AG08396 (cell line): ENCODE data around the gene DDX39B.
"Not testable (repeated sequence)": the region's sequence is repeated elsewhere in the genome, so short reads cannot be mapped to it uniquely, and the experiment has no call there.

Source experiments
- DNase-seq: peaks from one replicate; pipeline ENCODE4 v3.0.0; 2012; ENCODE audit warnings: low spot score, mixed read lengths

Gene DDX39B

DNA sequence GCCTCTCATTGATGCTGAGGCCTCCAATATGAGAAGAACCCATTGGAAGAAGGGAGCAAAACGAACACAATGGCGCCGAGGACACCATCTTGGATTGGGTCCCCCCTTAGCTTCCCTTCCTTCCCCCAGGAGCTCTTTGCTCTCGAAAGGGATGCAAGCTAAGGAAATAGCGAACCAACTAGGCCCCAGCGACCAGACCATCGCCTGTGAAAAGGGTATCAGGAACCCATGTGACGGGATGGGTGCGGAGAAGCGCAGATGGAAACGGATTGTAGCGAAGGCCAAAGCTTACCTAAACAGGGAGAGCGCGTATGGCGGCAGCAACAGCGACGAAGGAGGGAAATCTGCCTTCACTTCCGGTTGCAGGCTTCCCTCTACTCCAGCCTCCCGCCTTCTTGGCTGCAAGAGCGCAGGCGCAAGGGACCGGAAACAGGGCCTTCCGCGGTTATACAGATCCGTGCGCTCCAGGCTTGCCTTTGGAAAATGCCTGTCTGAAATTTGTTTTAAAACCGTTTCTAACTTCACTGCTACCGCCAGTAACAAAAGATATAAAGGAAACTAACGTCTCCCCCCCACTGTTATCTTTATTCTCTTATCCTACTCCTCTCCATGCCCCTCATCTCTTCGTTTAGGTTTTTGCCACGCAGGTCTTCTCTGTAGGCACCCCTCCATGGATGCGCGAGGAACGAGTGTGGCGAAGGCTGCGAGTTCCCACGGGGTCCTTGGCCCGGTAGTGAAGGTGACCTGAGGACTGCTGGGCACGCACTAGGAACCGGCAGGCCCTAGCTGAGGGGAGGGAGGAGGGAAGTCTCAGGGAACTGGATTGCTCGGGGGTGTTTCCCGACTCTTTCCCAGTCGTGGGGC lies at the start of gene DDX39B:
DDX39B (minus strand) TSS at position 346 of the 864 bp plus-strand sequence. CDS start 1,471 bp downstream, outside the sequence.
- peak; percentile 96 for DNase-seq

GRCh38 chr6:31590691-31591090 lies 48.9 kb upstream of the DDX39B start:
- DNase-seq, result not testable (repeated sequence)

GRCh38 chr6:31588871-31589650 lies 47.3 kb upstream of the DDX39B start:
- no peak for DNase-seq

- no peak for DNase-seq
These were observed 46.3 kb upstream of the DDX39B start for GRCh38 chr6:31587791-31588777.

GRCh38 chr6:31586599-31587281 lies 44.9 kb upstream of the DDX39B start:
- DNase-seq, result no peak

GRCh38 chr6:31586008-31586407 lies 44.2 kb upstream of the DDX39B start, which contains the start of gene LST1:
Gene LST1 (plus strand): TSS chr6:31586277. CDS start chr6:31587300, 1,023 bp downstream.
- DNase-seq, result no peak

GRCh38 chr6:31585491-31585890 lies 43.7 kb upstream of the DDX39B start:
- no peak for DNase-seq

DNA sequence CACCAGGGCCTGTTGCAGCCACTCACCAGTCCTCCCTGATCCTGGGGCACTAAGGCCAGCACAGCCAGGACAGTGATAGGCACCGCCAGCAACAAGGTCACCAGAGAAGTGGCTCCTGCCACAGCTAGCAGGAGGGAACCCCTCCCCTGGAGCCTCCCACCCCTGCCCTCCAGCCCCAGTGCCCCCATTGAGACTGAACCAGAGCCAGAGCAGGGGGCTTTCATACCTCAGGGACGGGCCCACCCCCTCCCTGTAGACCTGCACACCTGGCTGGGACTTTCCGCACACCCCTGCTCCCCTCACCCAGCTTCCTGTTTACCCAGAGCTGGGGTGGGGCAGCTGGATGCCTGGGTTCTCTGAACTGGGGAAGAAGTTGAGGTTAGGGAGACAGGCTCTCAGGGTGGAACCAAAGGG lies 40.4 kb upstream of the DDX39B start, which contains the start of gene LTB:
LTB (minus strand) TSS at position 195 of the 414 bp plus-strand sequence; CDS start at position 188, 7 bp downstream.
- DNase-seq, result no peak

- no peak for DNase-seq
These were observed 39.8 kb upstream of the DDX39B start for GRCh38 chr6:31581434-31582229.

- DNase-seq, result peak; percentile 94
These were observed 39.1 kb upstream of the DDX39B start for GRCh38 chr6:31580807-31581433.

GRCh38 chr6:31580438-31580740 lies 38.6 kb upstream of the DDX39B start:
- no peak for DNase-seq

DNA sequence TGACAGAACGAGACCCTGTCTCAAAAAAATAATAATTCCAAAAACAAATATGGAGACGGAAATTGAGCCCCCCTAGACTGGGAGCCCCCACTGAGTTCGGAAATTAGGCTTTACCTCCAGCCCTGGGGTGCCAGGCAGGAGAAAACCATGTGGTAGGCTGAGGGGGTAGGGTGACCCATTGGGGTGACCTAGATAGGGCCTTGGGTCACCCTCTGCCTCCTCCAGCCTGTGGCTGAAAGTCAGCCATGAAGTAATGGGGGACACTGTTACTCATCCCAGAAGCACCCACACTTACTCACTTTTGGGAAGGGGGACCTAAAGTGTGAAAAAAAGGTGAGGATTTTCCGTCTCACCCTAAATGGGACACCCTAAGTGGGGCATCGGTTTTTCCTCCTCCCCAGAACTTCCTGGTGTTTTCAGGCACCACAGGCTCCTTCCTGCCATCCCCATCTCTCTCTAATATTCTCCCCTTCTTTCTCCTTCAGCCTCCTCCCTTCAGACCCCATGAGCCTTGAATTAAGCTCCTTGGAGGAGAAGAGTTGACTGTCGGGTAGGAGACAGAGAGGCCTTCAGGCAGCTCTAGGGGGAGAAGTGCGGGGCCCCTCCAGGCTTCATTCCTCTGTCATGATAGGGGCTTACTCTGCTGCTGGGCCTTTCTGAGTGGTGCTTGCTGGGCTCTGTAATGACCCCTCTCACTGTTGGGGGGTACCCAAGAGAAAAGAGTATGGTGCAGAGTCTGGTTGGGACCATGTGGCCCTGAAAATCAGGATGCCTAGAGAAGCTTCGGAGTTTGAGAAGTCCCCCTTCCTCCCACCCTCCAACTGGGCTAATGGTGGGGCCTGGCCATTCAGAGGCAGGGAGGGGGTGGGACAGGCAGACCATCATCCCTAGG lies 38.0 kb upstream of the DDX39B start:
- DNase-seq, result no peak

- no peak for DNase-seq
These were observed 37.3 kb upstream of the DDX39B start for GRCh38 chr6:31579119-31579505.

DNA sequence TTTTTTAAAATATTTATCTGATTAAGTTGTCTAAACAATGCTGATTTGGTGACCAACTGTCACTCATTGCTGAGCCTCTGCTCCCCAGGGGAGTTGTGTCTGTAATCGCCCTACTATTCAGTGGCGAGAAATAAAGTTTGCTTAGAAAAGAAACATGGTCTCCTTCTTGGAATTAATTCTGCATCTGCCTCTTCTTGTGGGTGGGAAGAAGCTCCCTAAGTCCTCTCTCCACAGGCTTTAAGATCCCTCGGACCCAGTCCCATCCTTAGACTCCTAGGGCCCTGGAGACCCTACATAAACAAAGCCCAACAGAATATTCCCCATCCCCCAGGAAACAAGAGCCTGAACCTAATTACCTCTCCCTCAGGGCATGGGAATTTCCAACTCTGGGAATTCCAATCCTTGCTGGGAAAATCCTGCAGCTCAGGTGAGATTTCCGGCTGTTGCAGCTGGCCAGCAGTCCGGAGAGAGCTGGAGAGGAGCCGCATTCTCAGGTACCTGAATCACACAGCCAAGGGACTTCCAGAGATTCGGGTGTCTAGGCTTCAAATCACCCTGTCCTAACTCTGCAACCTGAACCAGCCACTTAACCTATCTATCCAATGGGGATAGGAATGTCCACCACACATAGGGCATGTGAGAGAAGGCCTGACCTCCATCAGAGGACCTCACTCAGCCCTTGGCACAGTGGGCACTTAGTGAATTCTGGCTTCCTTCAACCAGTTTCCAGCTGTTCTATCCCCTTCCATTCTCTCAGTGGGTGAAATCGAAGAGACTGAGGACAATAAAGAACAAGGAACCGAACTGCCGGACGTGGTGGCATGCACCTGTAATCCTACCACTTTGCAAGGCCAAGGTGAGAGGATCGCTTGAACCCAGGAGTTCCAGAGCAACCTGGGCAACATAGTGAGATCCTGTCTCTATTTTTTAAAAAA lies 36.6 kb upstream of the DDX39B start:
- no peak for DNase-seq

GRCh38 chr6:31577579-31577966 lies 35.8 kb upstream of the DDX39B start:
- DNase-seq, result no peak

DNA sequence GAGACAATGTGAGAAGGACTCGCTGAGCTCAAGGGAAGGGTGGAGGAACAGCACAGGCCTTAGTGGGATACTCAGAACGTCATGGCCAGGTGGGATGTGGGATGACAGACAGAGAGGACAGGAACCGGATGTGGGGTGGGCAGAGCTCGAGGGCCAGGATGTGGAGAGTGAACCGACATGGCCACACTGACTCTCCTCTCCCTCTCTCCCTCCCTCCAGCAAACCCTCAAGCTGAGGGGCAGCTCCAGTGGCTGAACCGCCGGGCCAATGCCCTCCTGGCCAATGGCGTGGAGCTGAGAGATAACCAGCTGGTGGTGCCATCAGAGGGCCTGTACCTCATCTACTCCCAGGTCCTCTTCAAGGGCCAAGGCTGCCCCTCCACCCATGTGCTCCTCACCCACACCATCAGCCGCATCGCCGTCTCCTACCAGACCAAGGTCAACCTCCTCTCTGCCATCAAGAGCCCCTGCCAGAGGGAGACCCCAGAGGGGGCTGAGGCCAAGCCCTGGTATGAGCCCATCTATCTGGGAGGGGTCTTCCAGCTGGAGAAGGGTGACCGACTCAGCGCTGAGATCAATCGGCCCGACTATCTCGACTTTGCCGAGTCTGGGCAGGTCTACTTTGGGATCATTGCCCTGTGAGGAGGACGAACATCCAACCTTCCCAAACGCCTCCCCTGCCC lies 35.2 kb upstream of the DDX39B start:
- DNase-seq, result no peak
